ENCODE results near the gene VEPH1.
"Not testable (repeated sequence)": the region's sequence is repeated elsewhere in the genome, so short reads cannot be mapped to it uniquely, and the experiment has no call there.

The VEPH1 gene

DNA sequence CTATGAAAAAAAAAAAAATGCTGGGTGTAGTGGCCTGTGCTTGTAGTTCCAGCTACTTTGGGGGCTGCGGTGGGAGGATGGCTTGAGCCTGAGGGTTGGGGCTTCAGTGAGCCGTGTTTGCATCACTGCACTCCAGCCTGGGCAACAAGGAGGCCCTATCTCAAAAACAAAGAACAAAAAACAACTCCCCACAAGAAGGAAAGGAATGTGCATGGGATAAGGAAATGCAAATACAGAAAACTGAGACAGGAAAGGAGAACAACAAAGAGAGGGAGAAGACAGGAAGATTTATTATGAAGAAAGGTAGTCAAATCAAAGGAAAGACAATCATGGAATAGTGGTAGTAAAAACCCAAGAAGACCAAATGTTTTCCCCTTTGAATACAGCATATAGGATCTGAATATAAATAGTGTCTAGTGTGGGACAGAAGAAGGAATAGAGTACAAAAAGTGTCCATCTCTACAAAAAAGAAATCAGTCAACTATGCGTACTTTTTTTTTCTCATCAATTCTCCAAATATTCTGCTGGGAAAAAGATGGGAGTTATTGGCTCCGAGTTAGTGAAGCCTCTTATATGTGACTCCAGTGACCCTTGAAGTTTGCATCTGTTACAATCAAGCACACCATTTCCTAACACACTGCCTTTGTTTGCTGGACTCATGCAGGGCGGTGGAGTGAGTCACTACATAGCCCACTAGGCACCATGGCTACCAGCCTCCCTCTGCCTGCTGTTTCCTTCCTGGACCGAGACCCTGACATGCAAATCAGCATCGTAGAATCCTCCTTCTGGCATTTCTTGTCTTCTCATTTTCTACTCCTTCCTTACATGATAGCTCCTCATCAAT is 167.8 kb downstream of the VEPH1 start:
- no peak for DNase-seq

- DNase-seq: no peak
These were observed 169.6 kb downstream of the VEPH1 start for GRCh38 chr3:157333551-157333991.

DNA sequence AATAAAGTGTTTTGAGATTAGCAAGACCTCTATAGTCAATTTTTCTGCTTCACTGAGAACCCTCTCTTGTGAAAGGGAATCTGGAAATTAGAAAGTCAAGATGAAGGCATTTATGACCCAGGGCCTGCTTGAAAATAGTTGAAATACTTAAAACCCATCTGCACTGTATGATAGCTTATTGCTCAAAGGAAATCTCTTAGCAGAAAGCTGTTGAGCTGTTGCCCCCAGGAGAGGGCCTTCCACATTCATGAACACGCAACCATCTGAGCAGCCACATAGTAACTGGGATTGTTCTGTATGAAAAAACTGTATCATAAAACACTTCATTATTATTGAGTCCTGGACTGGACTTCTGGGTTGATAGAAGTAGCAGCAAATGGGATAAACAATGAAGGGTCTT is 173.0 kb downstream of the VEPH1 start:
- no peak for DNase-seq

DNA sequence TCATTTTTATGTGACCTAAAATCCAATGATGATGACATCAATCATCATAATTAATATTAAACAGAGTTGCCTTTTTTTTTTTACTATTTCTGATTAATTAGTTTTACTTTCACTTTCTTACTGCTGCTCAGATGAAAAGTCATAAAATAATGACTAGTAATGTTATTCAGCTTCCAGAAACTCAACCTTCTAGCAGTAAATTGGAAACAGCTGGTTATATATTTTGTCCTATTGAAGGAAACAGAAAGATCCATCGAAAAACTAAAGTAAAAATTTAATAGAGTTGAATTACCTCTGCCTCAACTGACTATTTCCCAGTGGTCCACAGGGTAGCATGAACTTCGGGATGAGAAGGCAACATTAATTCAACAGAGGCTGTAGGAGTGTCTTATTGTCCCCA is 173.7 kb downstream of the VEPH1 start:
- no peak for DNase-seq

- no peak for DNase-seq
These were observed 175.4 kb downstream of the VEPH1 start for GRCh38 chr3:157327837-157328236.

DNA sequence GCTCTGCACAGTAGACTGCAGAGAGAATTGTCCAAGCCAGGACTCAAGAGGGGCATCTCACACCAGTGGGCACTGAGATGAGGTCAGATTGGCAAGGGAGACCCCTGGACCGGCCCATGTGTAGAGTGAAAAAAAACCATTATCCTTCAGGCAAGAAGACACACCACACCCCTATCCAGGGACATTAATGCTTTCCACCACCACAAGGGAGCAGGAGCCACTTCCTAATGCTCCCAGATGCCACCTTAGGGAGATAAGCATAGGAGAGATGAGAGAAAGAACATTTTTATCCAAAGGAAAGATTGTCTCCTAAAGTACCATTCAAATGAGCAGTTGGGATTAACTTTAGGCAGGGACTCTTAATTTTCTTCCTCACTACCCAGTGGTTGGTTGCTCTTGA is 176.2 kb downstream of the VEPH1 start:
- DNase-seq: no peak

DNA sequence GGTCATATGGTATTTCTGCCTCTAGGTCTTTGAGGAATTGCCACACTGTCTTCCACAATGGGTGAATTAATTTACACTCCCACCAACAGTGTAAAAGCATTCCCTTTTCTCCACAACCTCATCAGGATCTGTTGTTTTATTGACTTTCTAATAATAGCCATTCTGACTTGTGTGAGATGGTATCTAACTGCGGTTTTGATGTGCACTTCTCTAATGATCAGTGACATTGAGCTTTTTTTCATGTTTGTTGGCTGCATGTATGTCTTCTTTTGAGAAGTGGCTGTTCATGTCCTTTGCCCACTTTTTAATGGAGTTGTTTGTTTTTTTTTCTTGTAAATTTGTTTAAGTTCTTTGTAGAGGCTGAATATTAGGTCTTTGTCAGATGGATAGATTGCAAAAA is 178.3 kb downstream of the VEPH1 start:
- not testable (repeated sequence) for DNase-seq

GRCh38 chr3:157323360-157323759 is 179.9 kb downstream of the VEPH1 start:
- DNase-seq: no peak

- no peak for DNase-seq
These were observed 183.5 kb downstream of the VEPH1 start for GRCh38 chr3:157319672-157320071.

DNA sequence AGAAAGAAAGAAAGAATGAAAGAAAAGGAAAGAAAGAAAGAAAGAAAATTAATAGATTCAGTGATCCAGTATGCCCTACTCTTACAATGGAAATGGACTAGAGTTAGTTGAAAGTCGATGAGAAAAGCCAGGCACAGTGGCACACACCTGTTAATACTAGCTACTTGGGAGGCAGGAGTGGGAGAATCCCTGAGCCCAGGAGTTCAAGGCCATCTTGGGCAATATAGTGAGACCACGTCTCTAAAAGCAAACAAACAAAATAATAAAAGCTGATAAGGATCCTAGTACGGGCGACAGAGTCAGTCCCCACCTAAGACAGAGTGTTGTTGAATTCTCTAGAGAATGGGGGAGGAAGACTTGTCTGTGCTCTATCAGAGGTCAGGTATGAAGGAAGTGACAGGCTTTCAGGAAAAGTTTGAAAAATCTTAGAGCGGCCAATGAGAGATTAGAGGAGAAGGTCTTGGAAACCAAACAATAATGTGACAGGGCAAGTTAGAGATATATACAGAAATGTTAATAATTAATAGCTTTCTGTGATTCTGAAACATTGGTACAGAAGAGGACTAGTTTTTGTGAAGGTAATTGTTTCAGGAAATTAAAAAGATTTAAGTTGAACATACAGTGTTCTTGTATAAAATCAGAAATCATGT is 184.5 kb downstream of the VEPH1 start:
- no peak for DNase-seq

DNA sequence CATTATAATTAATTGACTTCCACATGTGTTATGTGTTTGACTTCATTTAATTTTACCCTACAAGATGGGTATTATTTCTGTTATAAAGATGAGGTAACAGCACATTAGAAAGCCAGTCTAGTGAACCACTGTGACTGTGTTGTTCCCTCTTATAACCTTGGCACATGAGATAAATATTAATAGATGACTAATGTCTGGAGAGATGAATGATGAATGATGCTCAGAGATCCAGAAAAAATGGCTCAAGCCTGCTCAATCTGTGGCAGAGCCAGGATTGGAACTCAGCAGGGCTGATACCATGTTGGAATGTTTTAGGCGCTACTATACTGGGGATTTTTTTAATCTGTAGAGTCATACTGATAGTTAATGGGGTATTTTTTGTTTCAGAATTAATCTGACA is 185.3 kb downstream of the VEPH1 start:
- DNase-seq: no peak

DNA sequence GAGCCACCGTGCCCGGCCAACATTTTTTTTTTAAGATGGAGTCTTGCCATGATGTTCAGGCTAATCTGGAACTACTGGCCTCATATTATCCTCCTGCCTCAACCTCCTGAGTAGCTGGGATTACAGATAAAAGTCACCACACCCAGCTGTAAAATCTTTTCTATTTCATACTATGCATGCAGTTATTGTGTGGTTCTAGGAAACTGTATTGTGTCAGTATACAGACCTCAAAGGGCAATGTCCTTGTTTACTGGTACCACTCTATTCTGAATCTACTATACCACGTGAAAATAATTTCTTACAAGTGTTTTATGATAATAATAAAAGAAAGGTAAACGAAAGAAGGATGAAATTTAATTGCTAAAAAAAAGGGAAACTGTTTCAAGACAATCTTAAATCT is 190.0 kb downstream of the VEPH1 start:
- no peak for DNase-seq

DNA sequence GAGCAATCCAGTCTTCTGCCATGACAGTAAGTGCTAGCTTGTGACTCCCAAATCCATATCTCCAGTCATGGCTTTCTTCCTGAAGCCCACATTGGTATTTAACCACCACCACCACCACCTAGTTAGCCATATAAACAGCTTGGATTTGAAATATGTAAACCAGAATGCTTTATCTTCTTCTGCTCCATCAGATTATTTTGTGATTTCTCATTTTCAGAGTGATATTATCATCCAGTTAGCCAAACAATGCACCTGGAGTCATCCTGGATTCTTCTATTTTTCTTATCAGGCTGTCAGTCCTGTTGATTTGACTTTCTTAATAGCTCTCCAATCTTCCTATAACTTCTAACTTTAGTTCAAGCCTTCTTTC is 190.9 kb downstream of the VEPH1 start:
- DNase-seq: no peak

- DNase-seq: no peak
These were observed 191.4 kb downstream of the VEPH1 start for GRCh38 chr3:157311633-157312375.

DNA sequence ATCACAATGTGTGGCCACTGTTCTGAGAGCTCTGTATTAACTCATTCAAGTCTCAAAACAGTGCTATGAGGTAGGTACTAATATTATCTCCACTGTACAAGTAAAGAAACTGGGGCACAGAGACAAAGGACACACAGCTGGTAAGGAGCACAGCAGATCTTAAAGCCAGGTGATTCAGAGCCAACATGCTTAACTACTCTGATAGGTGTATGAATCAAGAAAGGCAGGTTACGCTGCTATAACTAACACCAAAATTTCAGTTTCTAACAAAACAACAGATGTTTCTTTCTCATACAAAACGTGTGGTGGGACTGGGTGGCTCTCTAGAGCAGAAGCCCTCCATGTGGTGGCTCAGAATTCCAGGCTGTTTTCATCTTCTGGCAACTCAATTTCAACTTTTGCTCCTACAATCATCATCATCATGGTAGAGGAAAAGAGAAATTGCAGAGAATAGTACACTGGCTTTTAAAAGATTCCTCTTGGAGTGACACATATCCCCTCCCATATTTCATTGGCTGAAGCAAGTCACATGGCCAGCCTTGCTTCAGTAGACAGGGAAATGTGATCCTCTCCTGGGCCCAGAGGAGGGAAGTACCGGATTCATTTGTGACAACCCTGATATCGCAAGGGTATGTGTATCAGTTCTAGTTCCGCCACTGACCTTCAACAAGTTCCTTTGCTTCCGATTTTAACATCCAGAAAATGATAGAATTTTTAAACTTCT is 192.7 kb downstream of the VEPH1 start:
- no peak for DNase-seq

DNA sequence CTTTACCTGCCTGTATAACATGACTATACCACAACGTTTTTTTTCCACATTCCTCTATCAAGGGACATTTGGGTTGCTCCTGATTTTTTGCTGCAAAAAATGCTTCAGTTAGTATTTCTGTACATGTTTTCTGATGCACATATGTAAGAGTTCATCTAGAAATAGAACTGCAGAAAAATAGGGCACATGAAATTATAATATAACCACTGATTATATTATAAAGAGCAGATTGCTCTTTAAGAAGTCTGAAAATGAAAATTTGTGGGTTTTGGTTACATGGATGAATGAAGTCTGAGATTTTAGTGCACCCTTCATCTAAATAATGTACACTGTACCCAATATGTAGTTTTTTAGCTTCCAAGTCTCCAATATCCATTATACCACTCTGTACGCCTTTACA is 196.7 kb downstream of the VEPH1 start:
- DNase-seq: no peak

- no peak for DNase-seq
These were observed 197.8 kb downstream of the VEPH1 start for GRCh38 chr3:157305392-157305791.

DNA sequence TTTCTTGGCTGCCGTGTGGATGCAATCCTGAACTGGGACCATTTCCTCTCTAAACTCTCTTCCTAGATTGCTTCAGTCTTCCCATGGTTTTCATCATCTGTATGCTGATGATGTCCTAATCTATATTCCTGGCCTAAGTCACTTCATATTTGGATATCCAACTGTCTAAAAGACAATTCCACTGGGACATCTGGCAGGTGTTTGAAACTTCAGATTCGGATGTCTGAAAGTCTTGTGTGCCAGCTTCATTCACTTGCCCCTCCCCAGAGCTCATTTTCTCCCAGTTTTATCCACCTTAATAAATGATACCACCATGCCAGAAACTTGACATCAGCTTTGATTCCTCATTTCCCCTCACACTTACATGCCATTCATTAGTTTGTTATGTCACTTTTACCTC is 201.5 kb downstream of the VEPH1 start:
- no peak for DNase-seq

DNA sequence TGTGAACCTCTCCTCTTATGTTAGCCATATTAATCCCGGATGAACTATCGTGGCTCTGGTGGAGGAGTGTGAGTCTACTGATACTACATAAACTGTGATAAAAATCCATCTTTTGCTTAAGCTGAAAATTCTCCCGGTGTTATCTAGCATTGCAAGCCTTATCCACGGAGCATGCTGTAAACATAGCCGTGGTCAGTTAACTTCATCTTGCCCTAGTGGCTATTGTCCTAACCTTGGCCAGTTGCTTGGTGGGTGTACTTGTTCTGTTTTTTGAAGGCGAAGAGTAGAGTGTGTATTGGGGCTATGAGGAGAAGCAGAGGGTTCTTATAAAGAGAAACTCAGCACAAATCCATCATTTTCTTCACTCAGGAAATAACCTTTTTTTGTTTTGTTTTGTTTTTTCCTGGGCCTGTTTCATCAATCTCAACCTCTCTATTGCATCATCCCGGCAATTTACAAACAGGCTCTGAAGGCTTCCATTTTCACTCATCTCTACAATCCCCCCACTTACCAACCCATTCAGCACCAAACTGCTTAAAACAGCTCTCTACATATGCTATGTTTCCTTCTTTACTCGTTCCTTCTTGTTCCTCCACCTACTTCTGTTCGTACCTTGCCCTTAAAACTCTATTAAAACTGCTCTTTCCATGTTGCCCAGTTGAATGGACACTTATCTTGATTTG is 202.1 kb downstream of the VEPH1 start:
- DNase-seq: no peak

DNA sequence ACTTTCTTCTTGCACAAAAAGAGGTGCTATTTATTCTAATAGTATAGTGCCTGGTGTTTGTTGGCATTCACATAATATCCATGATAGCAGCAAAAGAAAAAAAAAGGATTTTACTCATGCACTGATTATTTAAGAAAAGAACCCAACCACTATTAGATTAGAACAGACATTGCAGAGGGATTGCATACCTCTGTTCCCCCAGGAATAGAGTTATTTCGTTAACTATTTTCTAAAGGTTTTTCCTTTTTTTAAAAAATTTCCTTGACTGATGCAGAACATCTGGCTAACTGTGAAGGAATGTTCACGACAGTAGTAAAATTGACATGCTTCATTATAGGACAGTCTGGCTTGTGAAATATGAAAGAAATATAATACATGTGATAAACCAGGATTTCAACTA is 203.1 kb downstream of the VEPH1 start:
- no peak for DNase-seq

- DNase-seq: no peak
These were observed 205.8 kb downstream of the VEPH1 start for GRCh38 chr3:157297328-157297915.

- no peak for DNase-seq
These were observed 208.3 kb downstream of the VEPH1 start for GRCh38 chr3:157294953-157295352.

Measured in activated CD4-positive, alpha-beta T cell treated with anti-CD3 and anti-CD28 coated beads for 1 hour (primary cell).